HEK293 (cell line): ENCODE results near the gene RAB1B.

Experiments used
- CTCF ChIA-PET: fragments of 350-600 bp; formaldehyde crosslinking; extraction: SDS; loops from one replicate; lab custom pipeline; 2021; ENCODE audit warnings: antibody characterized with exemption; lab: Yijun Ruan, JAX
- POLR2A ChIA-PET: fragments of 300-600 bp; formaldehyde crosslinking; extraction: SDS; loops from one replicate; lab custom pipeline; 2020; ENCODE audit warnings: antibody characterized with exemption, inconsistent platforms; lab: Yijun Ruan, JAX
- H3K27ac ChIP-seq: fragments of 200-500 bp; sonication (Bioruptor generic); 2 replicates; pipeline ENCODE4 v1.5.1; 2014; ENCODE audit warnings: low read depth, low read length, control low read depth, inconsistent platforms; ENCODE audit errors: extremely low read depth
- H3K36me3 ChIP-seq, 2 experiments: fragments of 200-500 bp in 1 of 2; sonication (Bioruptor generic) in 1 of 2; 1 replicate in 1 of 2; 2 replicates in 1 of 2; pipeline ENCODE4 v1.5.1; 2014 to 2017; ENCODE audit warnings: inconsistent platforms in 2 of 2, low read length in 2 of 2; ENCODE audit not compliant: control insufficient read depth in 2 of 2, insufficient read depth in 1 of 2
- H3K4me1 ChIP-seq: fragments of 200-500 bp; sonication (Bioruptor generic); 2 replicates; pipeline ENCODE4 v1.5.1; 2014; ENCODE audit warnings: mild to moderate bottlenecking, low read length, inconsistent platforms; ENCODE audit not compliant: control insufficient read depth, insufficient read depth
- H3K4me3 ChIP-seq: 2 replicates; pipeline ENCODE4 v1.5.1; 2011; ENCODE audit warnings: low read depth, mild to moderate bottlenecking, control low read depth, low read length, moderate library complexity
- H3K9me3 ChIP-seq: fragments of 200-500 bp; sonication (Bioruptor generic); 2 replicates; pipeline ENCODE4 v1.5.1; 2014; ENCODE audit warnings: low read depth, low read length, inconsistent platforms; ENCODE audit not compliant: control insufficient read depth, insufficient read depth
- TCF7L2 ChIP-seq: IDR thresholded peaks from 2 replicates; pipeline ENCODE4 v1.6.1; 2011; ENCODE audit warnings: low read depth, mild to moderate bottlenecking, inconsistent platforms, low read length, moderate library complexity, borderline replicate concordance
- ZFHX2 ChIP-seq: fragments of 450-650 bp; formaldehyde crosslinking; conservative IDR thresholded peaks from 2 replicates; pipeline ENCODE4 v1.5.1; 2016; ENCODE audit warnings: missing biosample characterization, missing genetic modification characterization
- ZNF16 ChIP-seq: fragments of 450-650 bp; formaldehyde crosslinking; IDR thresholded peaks from 2 replicates; pipeline ENCODE4 v1.5.1; 2016; ENCODE audit warnings: low read depth, missing biosample characterization, missing genetic modification characterization
- ZNF175 ChIP-seq: fragments of 450-650 bp; formaldehyde crosslinking; IDR thresholded peaks from 2 replicates; pipeline ENCODE4 v1.5.1; 2016; ENCODE audit warnings: missing biosample characterization, missing genetic modification characterization
- ZNF24 ChIP-seq: fragments of 450-650 bp; formaldehyde crosslinking; IDR thresholded peaks from 2 replicates; pipeline ENCODE4 v1.5.1; 2016; ENCODE audit warnings: missing biosample characterization, missing genetic modification characterization
- ZNF341 ChIP-seq: fragments of 450-650 bp; formaldehyde crosslinking; IDR thresholded peaks from 2 replicates; pipeline ENCODE4; 2016; ENCODE audit warnings: low read depth, missing biosample characterization, missing genetic modification characterization
- ZNF354C ChIP-seq: fragments of 450-650 bp; formaldehyde crosslinking; IDR thresholded peaks from 2 replicates; pipeline ENCODE4 v1.5.1; 2016; ENCODE audit warnings: missing biosample characterization, missing genetic modification characterization, low read depth, borderline replicate concordance
- ZNF423 ChIP-seq: fragments of 450-650 bp; formaldehyde crosslinking; IDR thresholded peaks from 2 replicates; pipeline ENCODE4 v1.5.1; 2016; ENCODE audit warnings: missing biosample characterization, missing genetic modification characterization
- ZNF433 ChIP-seq: fragments of 450-650 bp; formaldehyde crosslinking; IDR thresholded peaks from 2 replicates; pipeline ENCODE4 v1.5.1; 2016; ENCODE audit warnings: missing biosample characterization, missing genetic modification characterization, low read depth
- ZNF488 ChIP-seq: fragments of 450-650 bp; formaldehyde crosslinking; IDR thresholded peaks from 2 replicates; pipeline ENCODE4 v1.5.1; 2016; ENCODE audit warnings: missing biosample characterization, missing genetic modification characterization
- ZNF561 ChIP-seq: fragments of 450-650 bp; IDR thresholded peaks from 2 replicates; pipeline ENCODE4 v1.5.1; 2018; ENCODE audit warnings: missing biosample characterization, missing genetic modification characterization, borderline replicate concordance
- ZNF664 ChIP-seq: fragments of 450-650 bp; formaldehyde crosslinking; IDR thresholded peaks from 2 replicates; pipeline ENCODE4 v1.5.1; 2016; ENCODE audit warnings: missing biosample characterization, missing genetic modification characterization
- ZNF670 ChIP-seq: fragments of 450-650 bp; formaldehyde crosslinking; IDR thresholded peaks from 2 replicates; pipeline ENCODE4 v1.5.1; 2016; ENCODE audit warnings: missing biosample characterization, missing genetic modification characterization, low read depth
- ZNF747 ChIP-seq: fragments of 450-650 bp; formaldehyde crosslinking; IDR thresholded peaks from 2 replicates; pipeline ENCODE4 v1.5.1; 2016; ENCODE audit warnings: missing biosample characterization, missing genetic modification characterization
- ZNF768 ChIP-seq: fragments of 450-650 bp; formaldehyde crosslinking; IDR thresholded peaks from 2 replicates; pipeline ENCODE4 v1.5.1; 2018; ENCODE audit warnings: missing biosample characterization, mild to moderate bottlenecking, missing genetic modification characterization
- ZNF843 ChIP-seq: fragments of 450-650 bp; formaldehyde crosslinking; IDR thresholded peaks from 2 replicates; pipeline ENCODE4 v1.5.1; 2016; ENCODE audit warnings: missing biosample characterization, missing genetic modification characterization
- TF ChIP-seq, protein P1 (sequence below): fragments of 450-650 bp; formaldehyde crosslinking; IDR thresholded peaks from 2 replicates; pipeline ENCODE4 v1.5.1; 2017; ENCODE audit warnings: missing biosample characterization, missing genetic modification characterization
- TF ChIP-seq, protein P2 (sequence below): fragments of 450-650 bp; formaldehyde crosslinking; IDR thresholded peaks from 2 replicates; pipeline ENCODE4 v1.5.1; 2016; ENCODE audit warnings: missing biosample characterization, missing genetic modification characterization
- TF ChIP-seq, protein P3 (sequence below): fragments of 450-650 bp; formaldehyde crosslinking; IDR thresholded peaks from 2 replicates; pipeline ENCODE4 v1.5.1; 2016; ENCODE audit warnings: missing biosample characterization, missing genetic modification characterization
- TF ChIP-seq, protein P4 (sequence below): sonication (generic); formaldehyde crosslinking; IDR thresholded peaks from 2 replicates; pipeline ENCODE4 v1.8.1; 2022; ENCODE audit warnings: mild to moderate bottlenecking, moderate library complexity, missing genetic modification reagents

The RAB1B gene

DNA sequence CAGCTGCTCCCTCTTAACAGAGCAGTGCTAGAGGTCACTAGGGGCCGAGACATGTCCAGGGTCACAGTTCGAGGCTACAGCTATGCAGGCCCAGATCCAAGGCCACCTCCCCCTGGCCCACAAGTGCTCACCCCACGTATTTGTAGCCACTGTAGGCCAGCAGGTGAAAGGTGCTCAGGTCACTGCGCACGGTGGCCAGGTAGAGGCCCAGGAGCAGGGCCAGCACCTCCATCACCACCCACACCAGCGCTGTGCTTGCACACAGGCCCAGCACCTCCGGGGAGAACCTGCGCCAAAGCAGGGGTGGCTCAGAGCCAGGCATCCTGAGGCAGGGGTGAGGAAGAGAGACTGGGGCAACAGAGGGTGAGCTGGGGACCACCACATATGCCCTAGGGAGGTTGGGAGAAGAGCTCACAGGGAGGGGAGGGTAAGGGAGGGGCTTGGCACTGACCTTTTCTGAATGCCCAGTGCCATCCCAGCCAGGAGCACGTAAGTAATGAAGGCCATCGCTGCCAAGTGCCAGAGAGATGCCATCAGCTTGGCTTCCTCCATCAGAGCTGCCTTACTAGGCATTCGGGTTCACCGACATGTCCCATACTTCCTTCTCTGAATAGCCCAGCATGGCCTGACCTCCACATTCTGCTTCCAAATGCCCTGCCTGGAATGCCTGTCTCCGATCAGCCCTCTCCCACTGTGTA, 17.0 kb downstream of the RAB1B start:
- ChIA-PET POLR2A (interaction anchor here (0.6 kb wide), 1 partner anchor 62 kb away, joined by 4 read pairs; no protein-coding TSS in a partner anchor), CTCF (interaction anchor here (1.0 to 1.7 kb wide), 6 partner anchors 22 to 101 kb away, joined by 3 to 7 read pairs (median 4); no protein-coding TSS in a partner anchor)
- Histone ChIP-seq H3K36me3 (peaks cover 0 to 31% of the 10 kb centered on the region in 2 experiments; a peak in 1 of 3 replicates), H3K4me1 (no peaks in the 10 kb centered on the region), H3K4me3 (no peak overlapping the region), H3K9me3 (no peaks in the 10 kb centered on the region), H3K27ac (no peak overlapping the region; the same call in 1 of the 2 replicates)
- TF ChIP-seq TCF7L2 (no peak), ZNF747 (no peak), ZNF341 (tag by site-specific recombination) (0 out of 2 replicates have a peak, but pooled peaks have one; percentile 22), ZNF664 (tag by site-specific recombination) (no peak), ZNF843 (tag by site-specific recombination) (no peak)

DNA sequence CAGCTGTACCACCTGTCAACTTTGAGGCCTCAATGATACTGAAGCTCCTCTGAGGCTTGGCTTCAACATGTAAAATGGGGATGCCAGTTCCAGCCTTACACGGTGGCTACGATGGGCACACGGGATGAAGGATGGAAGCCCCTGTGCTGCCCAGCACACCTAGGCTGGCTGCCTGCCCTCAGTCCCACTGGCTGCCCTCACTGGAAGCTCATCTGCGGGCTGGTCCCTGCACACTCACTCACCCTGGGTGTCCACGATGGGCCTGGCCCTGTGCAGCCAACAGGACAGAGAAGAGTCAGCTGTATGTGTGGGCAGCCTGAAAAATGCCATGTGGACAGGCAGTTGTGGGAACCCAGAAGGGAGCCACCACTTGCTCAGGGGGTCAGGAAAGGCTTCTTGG, 18.3 kb downstream of the RAB1B start:
- CTCF ChIA-PET: interaction anchor here (0.6 to 1.7 kb wide), 4 partner anchors 23 to 224 kb away, joined by 3 to 7 read pairs (median 4); no protein-coding TSS in a partner anchor

More for the DNA sequence above, 18.3 kb downstream of the RAB1B start:
- Histone ChIP-seq H3K27ac (no peak overlapping the region), H3K4me1 (no peaks in the 10 kb centered on the region), H3K4me3 (no peak overlapping the region), H3K36me3 (peaks cover 0 to 31% of the 10 kb centered on the region in 2 experiments; a peak in 1 of 3 replicates), H3K9me3 (no peaks in the 10 kb centered on the region)
- POLR2A ChIA-PET: no interaction called here
- TF ChIP-seq ZNF488 (tag by site-specific recombination) (no peak), ZNF433 (tag by site-specific recombination) (no peak), ZNF24 (no peak), ZNF670 (tag by site-specific recombination) (no peak), ZNF175 (tag by site-specific recombination) (no peak), ZNF423 (tag by site-specific recombination) (no peak), ZNF561 (tag by site-specific recombination) (no peak), ZNF768 (tag by site-specific recombination) (no peak), ZFHX2 (tag by site-specific recombination) (no peak), ZNF16 (tag by site-specific recombination) (no peak), ZNF354C (tag by site-specific recombination) (no peak)
- TF ChIP-seq, protein P1, sequence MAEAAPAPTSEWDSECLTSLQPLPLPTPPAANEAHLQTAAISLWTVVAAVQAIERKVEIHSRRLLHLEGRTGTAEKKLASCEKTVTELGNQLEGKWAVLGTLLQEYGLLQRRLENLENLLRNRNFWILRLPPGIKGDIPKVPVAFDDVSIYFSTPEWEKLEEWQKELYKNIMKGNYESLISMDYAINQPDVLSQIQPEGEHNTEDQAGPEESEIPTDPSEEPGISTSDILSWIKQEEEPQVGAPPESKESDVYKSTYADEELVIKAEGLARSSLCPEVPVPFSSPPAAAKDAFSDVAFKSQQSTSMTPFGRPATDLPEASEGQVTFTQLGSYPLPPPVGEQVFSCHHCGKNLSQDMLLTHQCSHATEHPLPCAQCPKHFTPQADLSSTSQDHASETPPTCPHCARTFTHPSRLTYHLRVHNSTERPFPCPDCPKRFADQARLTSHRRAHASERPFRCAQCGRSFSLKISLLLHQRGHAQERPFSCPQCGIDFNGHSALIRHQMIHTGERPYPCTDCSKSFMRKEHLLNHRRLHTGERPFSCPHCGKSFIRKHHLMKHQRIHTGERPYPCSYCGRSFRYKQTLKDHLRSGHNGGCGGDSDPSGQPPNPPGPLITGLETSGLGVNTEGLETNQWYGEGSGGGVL: no peak
- TF ChIP-seq, protein P2, sequence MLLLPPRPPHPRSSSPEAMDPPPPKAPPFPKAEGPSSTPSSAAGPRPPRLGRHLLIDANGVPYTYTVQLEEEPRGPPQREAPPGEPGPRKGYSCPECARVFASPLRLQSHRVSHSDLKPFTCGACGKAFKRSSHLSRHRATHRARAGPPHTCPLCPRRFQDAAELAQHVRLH: no peak
- TF ChIP-seq, protein P3, sequence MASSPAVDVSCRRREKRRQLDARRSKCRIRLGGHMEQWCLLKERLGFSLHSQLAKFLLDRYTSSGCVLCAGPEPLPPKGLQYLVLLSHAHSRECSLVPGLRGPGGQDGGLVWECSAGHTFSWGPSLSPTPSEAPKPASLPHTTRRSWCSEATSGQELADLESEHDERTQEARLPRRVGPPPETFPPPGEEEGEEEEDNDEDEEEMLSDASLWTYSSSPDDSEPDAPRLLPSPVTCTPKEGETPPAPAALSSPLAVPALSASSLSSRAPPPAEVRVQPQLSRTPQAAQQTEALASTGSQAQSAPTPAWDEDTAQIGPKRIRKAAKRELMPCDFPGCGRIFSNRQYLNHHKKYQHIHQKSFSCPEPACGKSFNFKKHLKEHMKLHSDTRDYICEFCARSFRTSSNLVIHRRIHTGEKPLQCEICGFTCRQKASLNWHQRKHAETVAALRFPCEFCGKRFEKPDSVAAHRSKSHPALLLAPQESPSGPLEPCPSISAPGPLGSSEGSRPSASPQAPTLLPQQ (tag by site-specific recombination): no peak
- TF ChIP-seq, protein P4, sequence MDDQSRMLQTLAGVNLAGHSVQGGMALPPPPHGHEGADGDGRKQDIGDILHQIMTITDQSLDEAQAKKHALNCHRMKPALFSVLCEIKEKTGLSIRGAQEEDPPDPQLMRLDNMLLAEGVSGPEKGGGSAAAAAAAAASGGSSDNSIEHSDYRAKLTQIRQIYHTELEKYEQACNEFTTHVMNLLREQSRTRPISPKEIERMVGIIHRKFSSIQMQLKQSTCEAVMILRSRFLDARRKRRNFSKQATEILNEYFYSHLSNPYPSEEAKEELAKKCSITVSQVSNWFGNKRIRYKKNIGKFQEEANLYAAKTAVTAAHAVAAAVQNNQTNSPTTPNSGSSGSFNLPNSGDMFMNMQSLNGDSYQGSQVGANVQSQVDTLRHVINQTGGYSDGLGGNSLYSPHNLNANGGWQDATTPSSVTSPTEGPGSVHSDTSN: no peak
- TF ChIP-seq, all 188 proteins: peak for 0
